Activated T-helper 2 cell treated with anti-CD3 and anti-CD28 coated beads, Interferon-gamma antibody, Interleukin-2, Interleukin-4, amounts not matched to agents 10 μg/mL and 5 μg/mL and 100 μg/mL, durations not matched to agents 14 hours and 24 hours and 36 hours (primary cell): ENCODE results near the gene DZANK1. TPM values are rescaled to one million over a fixed set of nuclear protein-coding genes. Genes with fewer than 3 reads are reported as not detected.
"Not testable (repeated sequence)": the region's sequence is repeated elsewhere in the genome, so short reads cannot be mapped to it uniquely, and the experiment has no call there.

Source experiments
- DNase-seq: peaks from one replicate; pipeline ENCODE4 v3.0.0; 2021; ENCODE audit warnings: low spot score
- H3K27ac Mint-ChIP-seq: one replicate; pipeline ENCODE4 v1.8.0; 2021; ENCODE audit warnings: mixed read lengths
- H3K27me3 Mint-ChIP-seq: one replicate; pipeline ENCODE4 v1.8.0; 2021; ENCODE audit warnings: low read depth, mixed read lengths
- H3K36me3 Mint-ChIP-seq: one replicate; pipeline ENCODE4 v1.8.0; 2021; ENCODE audit warnings: low read depth, mixed read lengths
- H3K4me1 Mint-ChIP-seq: one replicate; pipeline ENCODE4 v1.8.0; 2021; ENCODE audit warnings: low read depth, mixed read lengths
- H3K4me3 Mint-ChIP-seq: one replicate; pipeline ENCODE4 v1.8.0; 2021; ENCODE audit warnings: low read depth, mild to moderate bottlenecking, moderate library complexity, mixed read lengths
- H3K9me3 Mint-ChIP-seq: one replicate; pipeline ENCODE4 v1.8.0; 2021; ENCODE audit warnings: mixed read lengths
- intact Hi-C: fragments of 100-400 bp; cut with micrococcal nuclease; formaldehyde crosslinking; loops from one replicate; pipeline ENCODE4 v1.15.1; 2023
- total RNA-seq: library from RNA; stranded (reverse); gene quantifications from 2 replicates; pipeline ENCODE4 v1.2.3, GENCODE V29; 2022

The DZANK1 gene
- total RNA-seq, 1 donor from 2014 or later, result 1.3 TPM

- intact Hi-C loops, result no loop called here
- no peak overlapping the region for H3K27ac Mint-ChIP-seq
- H3K27me3 Mint-ChIP-seq, result peaks cover 2% of the 10 kb centered on the region
- no peaks in the 10 kb centered on the region for H3K9me3 Mint-ChIP-seq
- no peaks in the 10 kb centered on the region for H3K36me3 Mint-ChIP-seq
- no peak overlapping the region for H3K4me3 Mint-ChIP-seq
- no peaks in the 10 kb centered on the region for H3K4me1 Mint-ChIP-seq
- DNase-seq, result no peak
Observed at GRCh38 chr20:18359854-18360253, 107.0 kb downstream of the DZANK1 start.

DNA sequence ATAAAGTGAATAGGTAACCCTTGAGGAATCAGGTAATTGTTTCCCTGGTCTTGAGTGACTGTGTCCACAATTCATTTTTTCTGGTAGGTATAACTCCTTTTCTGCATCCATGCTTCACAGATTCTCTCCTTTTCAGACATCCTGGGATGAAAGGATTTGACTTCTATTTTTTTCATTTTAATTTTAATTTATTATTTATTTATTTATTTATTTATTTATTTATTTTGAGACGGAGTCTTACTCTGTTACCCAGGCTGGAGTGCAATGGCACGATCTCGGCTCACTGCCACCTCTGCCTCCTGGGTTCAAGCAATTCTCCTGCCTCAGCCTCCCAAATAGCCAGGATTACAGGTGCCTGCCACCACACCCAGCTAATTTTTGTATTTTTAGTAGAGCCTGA, 117.1 kb downstream of the DZANK1 start:
- H3K27ac Mint-ChIP-seq, H3K9me3 Mint-ChIP-seq, H3K4me3 Mint-ChIP-seq, intact Hi-C loops, H3K4me1 Mint-ChIP-seq, DNase-seq, H3K36me3 Mint-ChIP-seq, H3K27me3 Mint-ChIP-seq: not testable (repeated sequence)

Other genes with a start within 250 kb of the DZANK1 start
- 8.7 and 10.0 TPM in 2 replicates for gene ZNF133, start 178.5 kb downstream of the DZANK1 start, total RNA-seq
- 12.5 and 13.5 TPM in 2 replicates for gene POLR3F, start 360 bp upstream of the DZANK1 start, total RNA-seq
- 21.2 and 23.5 TPM in 2 replicates for gene RBBP9, start 30.2 kb upstream of the DZANK1 start, total RNA-seq
- 126 and 131 TPM in 2 replicates for gene SEC23B, start 40.9 kb upstream of the DZANK1 start, total RNA-seq
- 55.0 and 60.2 TPM in 2 replicates for gene SMIM26, start 100.4 kb upstream of the DZANK1 start, total RNA-seq
- gene DTD1, start 121.0 kb upstream of the DZANK1 start, total RNA-seq, result 49.9 and 50.3 TPM in 2 replicates